ENCODE results near the gene TCEA2.
"Not testable (repeated sequence)": the region's sequence is repeated elsewhere in the genome, so short reads cannot be mapped to it uniquely, and the experiment has no call there.

Gene TCEA2

GRCh38 chr20:64111841-64112641 is 49.0 kb downstream of the TCEA2 start:
- DNase-seq: no peak

GRCh38 chr20:64112691-64113443 is 49.9 kb downstream of the TCEA2 start:
- DNase-seq: no peak

DNA sequence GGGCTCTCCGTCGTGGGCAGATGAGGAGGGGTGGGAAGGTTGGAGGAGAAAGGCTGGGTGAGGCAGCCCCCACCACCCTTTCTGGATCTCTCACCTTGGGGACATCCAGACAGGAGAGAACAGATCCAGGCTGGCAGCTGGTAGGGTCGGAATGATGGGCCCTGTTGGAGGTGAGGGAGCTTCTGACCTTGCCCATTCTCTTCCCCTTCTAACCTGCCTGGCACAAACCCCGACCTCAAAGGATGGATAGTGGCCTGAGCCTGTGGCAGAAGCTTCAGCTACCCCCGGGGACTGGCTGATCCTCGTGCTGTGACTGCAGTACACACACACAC is 50.4 kb downstream of the TCEA2 start:
- no peak for DNase-seq

DNA sequence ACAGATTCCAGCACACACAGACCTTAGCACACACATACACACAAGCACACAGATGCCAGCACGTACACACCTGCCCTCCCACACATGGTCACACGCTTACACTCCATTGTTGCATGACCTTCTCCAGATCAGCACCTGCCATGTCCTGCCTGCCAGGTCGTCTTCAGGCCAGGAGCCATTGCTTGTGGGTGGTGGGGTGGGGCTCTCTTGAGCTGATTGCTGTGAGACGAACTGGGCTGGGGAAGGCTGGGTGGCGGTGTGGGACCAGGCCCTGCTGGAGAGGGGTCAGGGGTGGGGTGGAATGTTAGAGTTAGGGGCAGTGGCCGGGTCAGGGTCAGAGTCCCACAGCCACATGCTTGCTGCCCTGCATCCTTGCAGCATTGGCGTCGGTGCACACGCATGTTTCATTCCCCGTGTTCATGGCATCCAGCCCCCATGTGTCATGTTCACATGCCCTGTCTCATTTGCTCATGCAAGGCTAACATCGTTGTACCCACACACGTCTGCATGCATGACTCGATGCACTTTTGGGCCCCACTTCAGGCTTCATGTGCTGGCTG is 50.9 kb downstream of the TCEA2 start:
- DNase-seq: no peak

GRCh38 chr20:64114356-64114971 is 51.5 kb downstream of the TCEA2 start:
- DNase-seq: no peak

DNA sequence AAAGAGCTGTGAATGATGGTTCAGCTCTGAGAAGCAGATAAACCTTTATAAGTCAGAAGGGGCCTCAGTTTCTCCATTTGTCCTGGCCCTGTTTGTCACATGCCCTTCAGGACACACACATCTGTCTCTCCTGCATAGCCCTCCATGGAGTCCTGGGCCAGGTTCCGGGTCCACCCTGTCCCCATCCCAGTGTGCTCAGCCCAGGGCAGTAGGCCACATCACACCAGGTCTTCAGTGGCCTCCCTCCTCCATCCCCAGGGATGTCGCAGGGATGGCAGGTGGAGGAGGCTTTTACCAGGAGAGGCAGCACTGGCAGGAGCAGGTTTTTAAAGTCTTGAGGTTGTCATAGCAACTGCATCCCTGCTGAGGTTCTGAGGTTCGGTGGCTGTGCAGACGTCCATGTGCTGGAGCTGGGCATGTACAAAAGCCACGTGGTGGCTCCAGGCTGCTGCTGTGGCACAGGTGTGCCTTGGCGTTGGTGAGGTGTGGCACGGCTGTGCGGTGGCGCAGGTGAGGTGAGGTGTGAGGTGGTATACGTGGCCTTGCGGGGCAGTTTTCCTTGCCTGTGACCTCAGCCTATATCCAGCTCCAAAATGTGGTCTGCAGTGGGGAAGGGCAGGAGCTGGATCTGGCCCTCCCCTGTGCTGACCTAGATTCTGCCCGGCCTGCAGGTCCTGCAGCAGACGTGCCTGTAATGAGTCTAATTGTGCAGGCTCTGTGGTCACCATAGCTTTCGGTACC is 52.3 kb downstream of the TCEA2 start:
- no peak for DNase-seq

- no peak for DNase-seq
These were observed 53.0 kb downstream of the TCEA2 start for GRCh38 chr20:64116016-64116415.

- no peak for DNase-seq
These were observed 53.8 kb downstream of the TCEA2 start for GRCh38 chr20:64116541-64117431.

DNA sequence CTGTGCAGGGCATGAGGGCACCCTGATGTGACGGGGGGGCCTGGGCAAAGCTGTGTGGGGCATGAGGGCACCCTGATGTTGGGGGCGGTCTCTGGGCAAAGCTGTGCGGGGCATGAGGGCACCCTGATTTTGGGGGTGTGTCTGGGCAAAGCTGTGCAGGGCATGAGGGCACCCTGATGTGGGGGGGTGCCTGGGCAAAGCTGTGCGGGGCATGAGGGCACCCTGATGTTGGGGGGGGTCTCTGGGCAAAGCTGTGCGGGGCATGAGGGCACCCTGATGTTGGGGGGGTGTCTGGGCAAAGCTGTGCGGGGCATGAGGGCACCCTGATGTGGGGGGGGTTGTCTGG is 54.4 kb downstream of the TCEA2 start:
- DNase-seq: not testable (repeated sequence)

- DNase-seq: no peak
These were observed 56.3 kb downstream of the TCEA2 start for GRCh38 chr20:64119301-64119680.

GRCh38 chr20:64119681-64120341 is 56.8 kb downstream of the TCEA2 start:
- DNase-seq: no peak

DNA sequence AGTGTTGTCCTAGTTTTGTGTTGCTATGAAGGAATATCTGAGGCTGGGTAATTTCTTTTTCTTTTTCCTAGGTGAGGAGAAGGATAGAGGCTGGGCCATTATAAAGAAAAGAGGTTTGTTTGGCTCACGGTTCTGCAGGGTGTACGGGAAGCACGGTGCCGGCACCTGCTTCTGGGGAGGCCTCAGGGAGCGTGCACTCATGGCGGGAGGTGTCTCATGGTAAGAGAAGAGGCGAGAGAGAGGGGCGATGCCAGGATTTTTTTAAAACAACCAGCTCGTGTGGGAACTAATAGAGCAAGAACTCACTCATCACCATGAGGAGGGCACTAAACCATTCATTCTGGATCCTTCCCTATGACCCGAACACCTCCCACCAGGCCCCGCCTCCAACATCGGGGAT is 58.6 kb downstream of the TCEA2 start:
- DNase-seq: no peak

Data from NCI-H1436 treated with DMSO at 0.1 percent for 48 hours (cell line).